PFSK-1 (cell line): ENCODE data around the gene COL8A1.

Source experiments
- FOXP2 ChIP-seq: optimal IDR thresholded peaks from 2 replicates; pipeline ENCODE3; 2011; ENCODE audit warnings: borderline replicate concordance, control low read depth, inconsistent platforms; ENCODE audit not compliant: insufficient read depth; ENCODE audit errors: extremely low read length, extremely low read depth
- POLR2AphosphoS5 ChIP-seq: IDR thresholded peaks from 2 replicates; pipeline ENCODE4 v1.6.1; 2012; ENCODE audit warnings: low read depth, mild to moderate bottlenecking, control low read depth, low read length, moderate library complexity
- SIN3A ChIP-seq: IDR thresholded peaks from 2 replicates; pipeline ENCODE4 v1.6.1; 2012; ENCODE audit warnings: mild to moderate bottlenecking, low read length, moderate library complexity, borderline replicate concordance; ENCODE audit not compliant: insufficient read depth
- TAF1 ChIP-seq: IDR thresholded peaks from 2 replicates; pipeline ENCODE4 v1.6.1; 2012; ENCODE audit warnings: low read length, control low read depth, borderline replicate concordance; ENCODE audit not compliant: insufficient read depth
- TF ChIP-seq, protein P1 (sequence below), 2 experiments: IDR thresholded peaks; 2 replicates each; pipeline versions ENCODE4 v1.6.1 to v1.8.0; 2011 to 2012; ENCODE audit warnings: low read depth in 2 of 2, low read length in 2 of 2, control low read depth in 1 of 2, inconsistent platforms in 1 of 2, mild to moderate bottlenecking in 1 of 2, moderate library complexity in 1 of 2; ENCODE audit not compliant: insufficient read depth in 1 of 2

Gene COL8A1

DNA sequence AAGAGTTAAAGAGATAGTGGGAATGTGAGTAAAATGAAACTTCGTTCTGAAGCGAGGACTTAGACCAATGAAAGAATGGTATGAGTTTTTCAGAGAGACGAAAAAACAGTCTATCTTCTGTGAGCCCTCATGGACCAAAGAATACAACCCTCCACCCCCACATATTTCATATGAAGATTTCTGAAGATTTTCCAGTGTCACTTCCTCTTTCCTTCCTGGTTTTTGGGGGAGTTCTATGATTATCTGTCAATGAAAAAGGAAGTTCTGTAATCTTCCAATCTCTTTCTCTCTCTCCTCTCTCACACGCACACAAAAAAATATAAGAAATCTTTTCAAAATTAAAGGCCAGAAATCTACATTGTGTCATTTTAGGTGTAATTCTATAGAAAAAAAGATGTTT lies 206.9 kb downstream of the COL8A1 start:
- TF ChIP-seq FOXP2 (no peak), POLR2AphosphoS5 (no peak), TAF1 (no peak), SIN3A (no peak)
- TF ChIP-seq, protein P1, sequence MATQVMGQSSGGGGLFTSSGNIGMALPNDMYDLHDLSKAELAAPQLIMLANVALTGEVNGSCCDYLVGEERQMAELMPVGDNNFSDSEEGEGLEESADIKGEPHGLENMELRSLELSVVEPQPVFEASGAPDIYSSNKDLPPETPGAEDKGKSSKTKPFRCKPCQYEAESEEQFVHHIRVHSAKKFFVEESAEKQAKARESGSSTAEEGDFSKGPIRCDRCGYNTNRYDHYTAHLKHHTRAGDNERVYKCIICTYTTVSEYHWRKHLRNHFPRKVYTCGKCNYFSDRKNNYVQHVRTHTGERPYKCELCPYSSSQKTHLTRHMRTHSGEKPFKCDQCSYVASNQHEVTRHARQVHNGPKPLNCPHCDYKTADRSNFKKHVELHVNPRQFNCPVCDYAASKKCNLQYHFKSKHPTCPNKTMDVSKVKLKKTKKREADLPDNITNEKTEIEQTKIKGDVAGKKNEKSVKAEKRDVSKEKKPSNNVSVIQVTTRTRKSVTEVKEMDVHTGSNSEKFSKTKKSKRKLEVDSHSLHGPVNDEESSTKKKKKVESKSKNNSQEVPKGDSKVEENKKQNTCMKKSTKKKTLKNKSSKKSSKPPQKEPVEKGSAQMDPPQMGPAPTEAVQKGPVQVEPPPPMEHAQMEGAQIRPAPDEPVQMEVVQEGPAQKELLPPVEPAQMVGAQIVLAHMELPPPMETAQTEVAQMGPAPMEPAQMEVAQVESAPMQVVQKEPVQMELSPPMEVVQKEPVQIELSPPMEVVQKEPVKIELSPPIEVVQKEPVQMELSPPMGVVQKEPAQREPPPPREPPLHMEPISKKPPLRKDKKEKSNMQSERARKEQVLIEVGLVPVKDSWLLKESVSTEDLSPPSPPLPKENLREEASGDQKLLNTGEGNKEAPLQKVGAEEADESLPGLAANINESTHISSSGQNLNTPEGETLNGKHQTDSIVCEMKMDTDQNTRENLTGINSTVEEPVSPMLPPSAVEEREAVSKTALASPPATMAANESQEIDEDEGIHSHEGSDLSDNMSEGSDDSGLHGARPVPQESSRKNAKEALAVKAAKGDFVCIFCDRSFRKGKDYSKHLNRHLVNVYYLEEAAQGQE (IDR thresholded peaks at IDR 0.05; ENCODE audit: insufficient read depth in 1 of 2, low read depth in 2 of 2, low read length in 2 of 2) = no peak

DNA sequence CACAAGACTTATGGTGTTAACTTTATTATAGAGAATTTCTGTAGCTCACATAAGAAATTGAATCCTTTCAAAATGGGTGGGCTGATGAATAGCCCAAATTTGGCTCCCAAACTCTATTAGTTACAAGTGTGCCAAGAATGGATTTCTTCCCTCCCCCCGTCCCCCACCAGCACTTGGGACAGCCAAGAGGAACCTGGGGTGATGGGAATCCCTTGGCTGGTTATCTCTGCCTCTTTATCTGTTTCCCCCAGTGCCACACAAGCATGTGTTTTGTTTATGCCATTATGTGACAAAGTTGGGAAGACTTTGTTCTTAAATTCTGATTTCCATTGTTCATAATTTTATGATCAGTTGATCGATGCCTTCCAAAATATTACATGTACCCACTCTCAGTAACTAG lies 207.6 kb downstream of the COL8A1 start:
- TF ChIP-seq SIN3A = no peak
- TF ChIP-seq TAF1 = no peak
- TF ChIP-seq, protein P1 (IDR thresholded peaks at IDR 0.05; ENCODE audit: insufficient read depth in 1 of 2, low read depth in 2 of 2, low read length in 2 of 2) = no peak
- TF ChIP-seq POLR2AphosphoS5 = no peak
- TF ChIP-seq FOXP2 = no peak

DNA sequence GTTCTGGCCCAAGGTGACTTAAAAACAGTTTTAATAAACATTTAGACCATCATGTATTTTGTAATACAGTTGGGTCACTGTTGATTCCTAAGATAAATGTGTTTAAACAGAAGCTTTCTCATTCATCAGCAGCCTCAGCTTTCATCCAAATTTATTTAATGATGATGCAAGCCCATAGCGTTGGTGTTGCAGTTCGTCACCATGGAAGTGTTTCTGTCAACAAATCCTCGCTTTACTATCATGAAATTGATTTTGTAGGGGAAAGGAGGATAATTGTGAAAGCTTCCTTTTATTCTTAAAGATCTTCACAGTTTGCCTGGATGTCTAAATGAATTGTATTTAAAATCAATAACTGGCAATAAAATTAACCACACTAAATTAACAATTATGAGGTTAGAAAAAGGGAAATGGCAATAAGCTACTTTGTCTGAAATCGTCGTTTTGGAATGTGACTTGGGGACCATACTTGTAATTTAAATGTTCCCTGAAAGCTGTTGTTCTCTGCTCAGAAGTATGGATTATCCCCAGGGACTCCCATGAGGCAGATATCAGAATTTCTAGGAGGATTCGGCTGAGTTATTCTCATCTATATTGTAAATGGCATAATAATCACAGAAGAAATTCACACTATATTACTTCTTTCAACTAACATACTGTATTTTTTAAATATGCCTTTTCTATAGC lies 208.2 kb downstream of the COL8A1 start:
- TF ChIP-seq FOXP2 (no peak), TAF1 (no peak), POLR2AphosphoS5 (no peak), SIN3A (no peak)
- TF ChIP-seq, protein P1 (IDR thresholded peaks at IDR 0.05; ENCODE audit: insufficient read depth in 1 of 2, low read depth in 2 of 2, low read length in 2 of 2) = no peak

DNA sequence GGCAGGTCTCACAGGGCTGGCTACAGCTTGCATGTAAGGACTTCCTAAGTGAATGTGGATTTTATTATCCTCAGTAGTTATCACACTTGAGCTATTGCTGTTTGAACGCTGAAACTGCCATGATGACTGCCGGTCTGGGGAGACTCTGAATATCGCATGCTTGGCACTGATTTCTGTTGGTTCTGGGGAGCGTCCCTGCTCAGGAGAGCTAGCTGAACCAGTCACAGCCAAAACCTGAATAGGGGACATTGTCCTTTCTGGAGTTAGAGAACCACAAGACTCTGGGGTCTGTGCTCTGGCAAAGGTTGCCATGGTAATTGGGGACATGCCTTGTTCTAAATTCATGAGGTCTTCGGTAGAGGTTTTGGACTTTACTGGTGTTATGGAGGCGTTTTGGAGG lies 210.0 kb downstream of the COL8A1 start:
- TF ChIP-seq TAF1 (no peak), FOXP2 (no peak), SIN3A (no peak), POLR2AphosphoS5 (no peak)
- TF ChIP-seq, protein P1 (IDR thresholded peaks at IDR 0.05; ENCODE audit: insufficient read depth in 1 of 2, low read depth in 2 of 2, low read length in 2 of 2) = no peak
